ENCODE data around the gene MYOZ2. TPM values are rescaled to one million over a fixed set of nuclear protein-coding genes. Genes with fewer than 3 reads are reported as not detected.
"Not testable (repeated sequence)": the region's sequence is repeated elsewhere in the genome, so short reads cannot be mapped to it uniquely, and the experiment has no call there.

Gene MYOZ2
- total and polyA plus RNA-seq, 8 donors = 0.06 to 0.43 (median 0.20) TPM; not detected in 4

- intact Hi-C loops (cut with DNase I) = no loop called here
- ATAC-seq = no peak
- H3K27ac ChIP-seq = peak overlapping the region in 1 of 4 donors; percentile 67
- no peak for FAIRE-seq
- TF ChIP-seq, protein P1, sequence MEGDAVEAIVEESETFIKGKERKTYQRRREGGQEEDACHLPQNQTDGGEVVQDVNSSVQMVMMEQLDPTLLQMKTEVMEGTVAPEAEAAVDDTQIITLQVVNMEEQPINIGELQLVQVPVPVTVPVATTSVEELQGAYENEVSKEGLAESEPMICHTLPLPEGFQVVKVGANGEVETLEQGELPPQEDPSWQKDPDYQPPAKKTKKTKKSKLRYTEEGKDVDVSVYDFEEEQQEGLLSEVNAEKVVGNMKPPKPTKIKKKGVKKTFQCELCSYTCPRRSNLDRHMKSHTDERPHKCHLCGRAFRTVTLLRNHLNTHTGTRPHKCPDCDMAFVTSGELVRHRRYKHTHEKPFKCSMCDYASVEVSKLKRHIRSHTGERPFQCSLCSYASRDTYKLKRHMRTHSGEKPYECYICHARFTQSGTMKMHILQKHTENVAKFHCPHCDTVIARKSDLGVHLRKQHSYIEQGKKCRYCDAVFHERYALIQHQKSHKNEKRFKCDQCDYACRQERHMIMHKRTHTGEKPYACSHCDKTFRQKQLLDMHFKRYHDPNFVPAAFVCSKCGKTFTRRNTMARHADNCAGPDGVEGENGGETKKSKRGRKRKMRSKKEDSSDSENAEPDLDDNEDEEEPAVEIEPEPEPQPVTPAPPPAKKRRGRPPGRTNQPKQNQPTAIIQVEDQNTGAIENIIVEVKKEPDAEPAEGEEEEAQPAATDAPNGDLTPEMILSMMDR (IDR thresholded peaks at IDR 0.05) = no peak
- WGBS, 2 donors = 73 to 84% methylated on average over 5 of the region's 5 CpGs
- no peak for DNase-seq
- H3K36me3 ChIP-seq = no peaks in the 10 kb centered on the region
- peaks cover 12 to 18% (median 16%) of the 10 kb centered on the region in 3 donors for H3K4me1 ChIP-seq
- H3K4me3 ChIP-seq = no peak overlapping the region
- H3K27me3 ChIP-seq = no peaks in the 10 kb centered on the region
- no peaks in the 10 kb centered on the region for H3K9me3 ChIP-seq
These were observed 3.3 kb upstream of the MYOZ2 start for GRCh38 chr4:119132306-119132705.

- Histone ChIP-seq H3K27me3 (no peaks in the 10 kb centered on the region), H3K36me3 (no peaks in the 10 kb centered on the region), H3K4me1 (peaks cover 11 to 26% (median 17%) of the 10 kb centered on the region in 3 donors), H3K27ac (no peak overlapping the region), H3K4me3 (no peak overlapping the region), H3K9me3 (no peaks in the 10 kb centered on the region)
- WGBS, 2 donors = 57 to 66% methylated on average over 3 of the region's 3 CpGs
- TF ChIP-seq, protein P1 (IDR thresholded peaks at IDR 0.05) = no peak
- FAIRE-seq (no peak), DNase-seq (no peak), ATAC-seq (no peak)
- intact Hi-C loops (cut with DNase I) = no loop called here
These were observed 914 bp downstream of the MYOZ2 start for GRCh38 chr4:119136546-119136945.

DNA sequence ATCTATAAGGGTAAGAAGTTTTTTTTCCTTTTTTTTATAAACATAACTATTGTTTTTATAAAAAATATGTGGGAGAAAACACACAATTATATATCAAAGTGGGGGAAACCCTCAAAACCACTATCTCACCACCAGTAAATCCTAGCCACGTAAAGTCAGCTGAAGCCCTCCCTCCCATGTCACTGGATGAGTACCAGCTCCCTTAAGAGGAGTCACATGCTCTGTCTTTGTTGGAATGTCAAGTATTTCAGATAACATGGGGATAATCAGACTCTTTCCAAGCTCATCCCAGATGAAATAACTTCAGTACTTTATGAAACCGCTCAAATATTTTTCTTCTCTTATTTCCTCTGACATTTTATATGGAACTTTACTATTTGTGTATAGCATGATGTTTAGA lies 2.4 kb downstream of the MYOZ2 start:
- peaks cover 7 to 22% (median 15%) of the 10 kb centered on the region in 3 donors for H3K4me1 ChIP-seq
- TF ChIP-seq, protein P1 (IDR thresholded peaks at IDR 0.05) = no peak
- intact Hi-C loops (cut with DNase I) = no loop called here
- FAIRE-seq = no peak
- DNase-seq = no peak
- no peak for ATAC-seq
- WGBS, 2 donors = 61 to 62% methylated on average over 2 of the region's 2 CpGs
- H3K9me3 ChIP-seq = no peaks in the 10 kb centered on the region
- H3K36me3 ChIP-seq = no peaks in the 10 kb centered on the region
- no peak overlapping the region for H3K27ac ChIP-seq
- no peak overlapping the region for H3K4me3 ChIP-seq
- H3K27me3 ChIP-seq = no peaks in the 10 kb centered on the region

GRCh38 chr4:119139311-119139710 lies 3.7 kb downstream of the MYOZ2 start:
- Histone ChIP-seq H3K9me3 (no peaks in the 10 kb centered on the region), H3K36me3 (no peaks in the 10 kb centered on the region), H3K4me3 (peak overlapping the region in 1 of 4 donors; percentile 2), H3K27ac (peak overlapping the region; percentile 1 to 75 (median 26)), H3K27me3 (no peaks in the 10 kb centered on the region), H3K4me1 (peaks cover 7 to 22% (median 15%) of the 10 kb centered on the region in 3 donors)
- intact Hi-C loops (cut with DNase I) = no loop called here
- DNase-seq (no peak), ATAC-seq (no peak), FAIRE-seq (no peak)
- TF ChIP-seq, protein P1 (IDR thresholded peaks at IDR 0.05) = no peak

GRCh38 chr4:119139822-119140252 lies 4.2 kb downstream of the MYOZ2 start:
- no peak for FAIRE-seq
- intact Hi-C loops (cut with DNase I) = no loop called here
- ATAC-seq = peak; percentile 68 to 84 (median 80)
- WGBS, 2 donors = 20 to 21% methylated on average over 2 of the region's 2 CpGs
- H3K4me1 ChIP-seq = peaks cover 7 to 22% (median 15%) of the 10 kb centered on the region in 3 donors
- no peak for DNase-seq
- no peaks in the 10 kb centered on the region for H3K36me3 ChIP-seq
- peak overlapping the region in 1 of 4 donors; percentile 2 for H3K4me3 ChIP-seq
- H3K9me3 ChIP-seq = no peaks in the 10 kb centered on the region
- TF ChIP-seq, protein P1 (IDR thresholded peaks at IDR 0.05) = no peak
- peak overlapping the region; percentile 1 to 75 (median 26) for H3K27ac ChIP-seq
- no peaks in the 10 kb centered on the region for H3K27me3 ChIP-seq

GRCh38 chr4:119141283-119141682 lies 5.7 kb downstream of the MYOZ2 start:
- H3K4me1 ChIP-seq = peaks cover 3 to 22% (median 15%) of the 10 kb centered on the region in 3 donors
- H3K27me3 ChIP-seq; ATAC-seq; H3K36me3 ChIP-seq; intact Hi-C loops (cut with DNase I); H3K4me3 ChIP-seq; H3K9me3 ChIP-seq; DNase-seq; H3K27ac ChIP-seq; FAIRE-seq: not testable (repeated sequence)
- 79 to 82% methylated on average over 4 of the region's 4 CpGs for WGBS, 2 donors

All from pancreas (tissue), 10 donors.